ENCODE data around the gene NOLC1.

Gene NOLC1

GRCh38 chr10:102122450-102122849, 29.7 kb upstream of the NOLC1 start:
- no peak for DNase-seq

GRCh38 chr10:102123223-102123622, 29.0 kb upstream of the NOLC1 start:
- DNase-seq = no peak

GRCh38 chr10:102131286-102132170, 20.7 kb upstream of the NOLC1 start:
- DNase-seq = no peak

GRCh38 chr10:102132193-102132562, 20.0 kb upstream of the NOLC1 start:
- DNase-seq = no peak

GRCh38 chr10:102132563-102133372, 19.4 kb upstream of the NOLC1 start, which contains the start of gene PPRC1:
PPRC1 (plus strand) TSS chr10:102133040; CDS start chr10:102133069, 29 bp downstream.
- DNase-seq = peak; percentile 98 to 99

- peak; percentile 68 to 78 for DNase-seq
Measured at GRCh38 chr10:102133373-102134195, 18.6 kb upstream of the NOLC1 start.

GRCh38 chr10:102134416-102134815, 17.8 kb upstream of the NOLC1 start:
- no peak for DNase-seq

- DNase-seq = no peak
Measured at GRCh38 chr10:102135956-102136526, 16.1 kb upstream of the NOLC1 start.

GRCh38 chr10:102139281-102140110, 12.7 kb upstream of the NOLC1 start:
- no peak for DNase-seq

GRCh38 chr10:102140218-102140617, 12.0 kb upstream of the NOLC1 start:
- no peak for DNase-seq

GRCh38 chr10:102140913-102141540, 11.2 kb upstream of the NOLC1 start:
- DNase-seq = no peak

- no peak for DNase-seq
Measured at GRCh38 chr10:102141583-102142107, 10.5 kb upstream of the NOLC1 start.

GRCh38 chr10:102146971-102147428, 5.2 kb upstream of the NOLC1 start:
- no peak for DNase-seq

GRCh38 chr10:102147561-102147960, 4.6 kb upstream of the NOLC1 start:
- no peak for DNase-seq

- DNase-seq = no peak
Measured at GRCh38 chr10:102148275-102148674, 3.9 kb upstream of the NOLC1 start.

- DNase-seq = no peak
Measured at GRCh38 chr10:102150970-102151773, 1.0 kb upstream of the NOLC1 start.

- peak in 1 of 2 donors; percentile 9 for DNase-seq
Measured at GRCh38 chr10:102152545-102152890, 329 bp downstream of the NOLC1 start.

GRCh38 chr10:102153093-102153620, 968 bp downstream of the NOLC1 start:
- no peak for DNase-seq

GRCh38 chr10:102154466-102155116, 2.4 kb downstream of the NOLC1 start:
- DNase-seq = no peak
